Immature natural killer cell (primary cell): ENCODE data around the gene ZNF79. TPM values are rescaled to one million over a fixed set of nuclear protein-coding genes. Genes with fewer than 3 reads are reported as not detected.
"Not testable (repeated sequence)": the region's sequence is repeated elsewhere in the genome, so short reads cannot be mapped to it uniquely, and the experiment has no call there.

Source experiments
- DNase-seq, 3 donors: peaks; one replicate each; pipeline ENCODE4 v3.0.0; 2022; ENCODE audit warnings: mixed read lengths in 1 of 3
- H3K27ac Mint-ChIP-seq, 6 donors: one replicate each; pipeline ENCODE4 v1.8.0; 2020; ENCODE audit warnings: mixed read lengths in 6 of 6, mild to moderate bottlenecking in 5 of 6, inconsistent platforms in 4 of 6, moderate library complexity in 3 of 6
- H3K27me3 Mint-ChIP-seq, 3 donors: one replicate each; pipeline ENCODE4 v1.8.0; 2020 to 2021; ENCODE audit warnings: low read depth in 3 of 3, mild to moderate bottlenecking in 3 of 3, mixed read lengths in 3 of 3, moderate library complexity in 3 of 3, inconsistent platforms in 1 of 3
- H3K36me3 Mint-ChIP-seq, 3 donors: one replicate each; pipeline ENCODE4 v1.8.0; 2020; ENCODE audit warnings: mixed read lengths in 3 of 3, inconsistent platforms in 2 of 3, mild to moderate bottlenecking in 2 of 3
- H3K4me1 Mint-ChIP-seq, 2 donors: one replicate each; pipeline ENCODE4 v1.8.0; 2020; ENCODE audit warnings: inconsistent platforms in 2 of 2, mild to moderate bottlenecking in 2 of 2, mixed read lengths in 2 of 2, moderate library complexity in 1 of 2
- H3K4me3 Mint-ChIP-seq, 5 donors: one replicate each; pipeline ENCODE4 v1.8.0; 2020; ENCODE audit warnings: mild to moderate bottlenecking in 5 of 5, mixed read lengths in 5 of 5, inconsistent platforms in 3 of 5, moderate library complexity in 3 of 5
- H3K9me3 Mint-ChIP-seq, 6 donors: one replicate each; pipeline ENCODE4 v1.8.0; 2020; ENCODE audit warnings: mild to moderate bottlenecking in 6 of 6, mixed read lengths in 6 of 6, inconsistent platforms in 4 of 6, moderate library complexity in 3 of 6
- polyA plus RNA-seq, 3 donors: library from polyadenylated mRNA; unstranded; fragments of 300-500 nt; fragmentation: Illumina TruSeq; gene quantifications; one replicate each; pipeline ENCODE4 v1.2.3, GENCODE V29; 2021

The ZNF79 gene
- polyA plus RNA-seq, 3 donors from 2014 or later = 4.0 to 10.9 (median 5.1) TPM

DNA sequence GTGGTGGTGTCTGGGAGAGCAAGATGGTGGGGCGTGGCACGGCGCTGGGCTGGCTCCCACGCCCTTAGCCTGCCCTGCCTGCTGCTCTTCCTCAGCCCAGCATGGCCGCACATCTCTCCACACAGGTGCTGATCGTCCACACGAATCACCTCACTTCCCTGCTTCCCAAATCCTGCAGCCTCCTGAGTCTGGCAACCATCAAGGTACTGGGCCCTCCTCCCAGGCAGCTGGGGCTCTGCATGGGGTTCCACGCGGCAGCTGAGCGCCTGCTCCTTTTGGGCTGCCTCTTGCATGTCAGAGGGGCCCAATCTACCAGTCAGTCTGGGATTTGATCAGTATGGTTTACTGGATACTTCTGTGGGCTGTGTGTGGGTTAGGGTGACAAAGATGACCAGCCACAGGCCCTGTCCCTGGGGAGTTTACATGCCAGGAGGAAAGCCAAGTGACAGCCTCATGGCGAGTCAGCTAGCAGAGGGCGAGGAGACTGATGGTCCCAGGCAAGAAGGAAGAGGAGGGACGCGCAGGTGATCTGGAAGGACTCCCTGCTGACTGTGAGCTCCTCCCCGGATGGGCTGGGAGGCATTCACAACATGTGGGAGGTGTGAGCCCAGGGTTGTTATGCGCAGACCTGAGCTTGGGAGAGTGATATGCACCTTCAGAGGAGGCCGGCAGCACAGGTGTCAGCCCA, 33.2 kb downstream of the ZNF79 start:
- Mint-ChIP-seq H3K27me3 (peaks cover 0 to 2% (median 0%) of the 10 kb centered on the region in 3 donors), H3K4me1 (peaks cover 4 to 12% of the 10 kb centered on the region in 2 donors), H3K27ac (no peak overlapping the region), H3K36me3 (peaks cover 7 to 20% (median 11%) of the 10 kb centered on the region in 3 donors), H3K9me3 (no peaks in the 10 kb centered on the region), H3K4me3 (no peak overlapping the region)
- DNase-seq = no peak

DNA sequence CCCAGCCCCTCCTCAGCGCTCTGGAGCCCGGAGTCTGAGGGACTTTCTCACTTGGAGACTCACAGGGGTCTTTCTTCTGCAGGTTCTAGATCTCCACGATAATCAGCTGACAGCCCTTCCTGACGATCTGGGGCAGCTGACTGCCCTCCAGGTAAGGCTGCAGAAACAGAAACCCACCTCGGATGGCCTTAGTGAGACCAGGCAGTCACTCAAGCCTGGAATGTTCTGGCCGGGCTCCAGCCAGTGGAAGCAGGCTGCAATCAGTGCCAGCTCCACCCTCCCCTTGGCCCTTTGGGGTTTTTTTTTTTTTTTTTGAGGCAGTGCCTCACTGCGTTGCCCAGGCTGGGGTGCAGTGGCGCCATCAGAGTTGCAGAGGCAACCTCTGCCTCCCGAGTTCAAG, 34.7 kb downstream of the ZNF79 start:
- no peak for DNase-seq
- H3K4me3 Mint-ChIP-seq = no peak overlapping the region
- no peak overlapping the region for H3K27ac Mint-ChIP-seq
- peaks cover 16 to 24% (median 21%) of the 10 kb centered on the region in 3 donors for H3K36me3 Mint-ChIP-seq
- no peaks in the 10 kb centered on the region for H3K9me3 Mint-ChIP-seq
- H3K4me1 Mint-ChIP-seq = peaks cover 0 to 5% of the 10 kb centered on the region in 2 donors
- H3K27me3 Mint-ChIP-seq = peaks cover 0 to 2% (median 2%) of the 10 kb centered on the region in 3 donors

DNA sequence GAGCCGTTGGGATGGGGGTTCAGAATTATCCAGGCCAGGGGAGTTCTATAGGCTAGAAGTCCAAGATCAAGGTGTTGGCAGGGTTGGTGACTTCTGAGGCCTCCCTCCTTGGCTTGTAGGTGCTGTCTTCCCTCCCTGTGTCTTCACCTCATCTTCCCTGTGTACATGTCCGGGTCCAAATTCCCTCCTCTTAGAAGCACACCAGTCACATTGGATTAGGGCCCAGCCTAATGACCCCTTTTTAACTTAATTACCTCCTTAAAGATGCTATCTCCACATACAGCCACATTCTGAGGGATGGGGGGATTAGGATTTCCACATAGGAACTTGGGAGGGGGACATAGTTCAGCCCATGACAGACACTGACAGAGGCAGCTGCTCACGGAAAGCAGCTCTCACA, 39.2 kb downstream of the ZNF79 start:
- peaks cover 10 to 19% (median 16%) of the 10 kb centered on the region in 3 donors for H3K36me3 Mint-ChIP-seq
- H3K4me3 Mint-ChIP-seq = no peak overlapping the region
- H3K9me3 Mint-ChIP-seq = no peaks in the 10 kb centered on the region
- no peaks in the 10 kb centered on the region for H3K4me1 Mint-ChIP-seq
- H3K27me3 Mint-ChIP-seq = peaks cover 0 to 2% (median 2%) of the 10 kb centered on the region in 3 donors
- no peak for DNase-seq
- H3K27ac Mint-ChIP-seq = no peak overlapping the region

DNA sequence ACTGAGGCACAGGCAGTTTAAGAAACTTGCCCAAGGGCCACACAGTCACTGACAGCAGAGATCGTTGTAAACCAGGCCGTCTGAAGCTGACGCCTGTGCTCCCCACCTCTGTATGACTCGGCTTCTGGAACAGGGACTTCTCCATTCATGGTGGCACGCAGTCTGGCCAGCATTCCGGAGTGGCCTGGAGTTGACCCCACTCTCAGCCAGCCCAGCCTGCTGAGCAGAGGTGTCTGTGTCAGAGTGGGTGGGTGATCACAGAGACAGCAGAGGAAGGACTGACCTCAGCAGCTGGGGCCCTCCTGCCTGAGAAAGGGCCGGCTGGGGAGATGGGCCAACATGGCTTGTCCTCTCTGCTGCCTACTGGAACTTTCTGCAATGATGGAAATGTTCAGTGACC, 39.7 kb downstream of the ZNF79 start:
- Mint-ChIP-seq H3K27ac (no peak overlapping the region), H3K4me3 (no peak overlapping the region), H3K36me3 (peaks cover 10 to 19% (median 16%) of the 10 kb centered on the region in 3 donors), H3K27me3 (peaks cover 0 to 2% (median 2%) of the 10 kb centered on the region in 3 donors), H3K4me1 (no peaks in the 10 kb centered on the region), H3K9me3 (no peaks in the 10 kb centered on the region)
- no peak for DNase-seq

DNA sequence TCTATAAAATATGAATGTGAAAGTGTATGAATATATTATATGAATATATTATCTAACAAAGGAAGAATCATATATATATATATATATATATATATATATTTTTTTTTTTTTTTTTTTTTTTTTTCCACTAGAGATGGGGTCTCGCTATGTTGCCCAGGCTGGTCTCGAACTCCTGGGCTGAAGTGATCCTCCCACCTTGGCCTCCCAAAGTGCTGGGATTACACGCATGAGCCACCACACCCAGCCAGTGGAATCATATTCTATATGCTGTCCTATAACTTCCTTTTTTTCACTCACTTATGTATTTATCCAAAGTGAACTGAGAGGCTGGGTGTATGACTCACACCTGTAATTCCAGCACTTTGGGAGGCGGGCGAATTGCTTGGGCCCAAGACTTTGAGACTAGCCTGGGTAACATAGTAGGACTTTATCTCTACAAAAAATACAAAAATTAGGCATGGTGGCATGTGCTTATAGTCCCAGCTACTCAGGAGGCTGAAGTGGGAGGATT, 42.3 kb downstream of the ZNF79 start:
- H3K27ac Mint-ChIP-seq = not testable (repeated sequence)

DNA sequence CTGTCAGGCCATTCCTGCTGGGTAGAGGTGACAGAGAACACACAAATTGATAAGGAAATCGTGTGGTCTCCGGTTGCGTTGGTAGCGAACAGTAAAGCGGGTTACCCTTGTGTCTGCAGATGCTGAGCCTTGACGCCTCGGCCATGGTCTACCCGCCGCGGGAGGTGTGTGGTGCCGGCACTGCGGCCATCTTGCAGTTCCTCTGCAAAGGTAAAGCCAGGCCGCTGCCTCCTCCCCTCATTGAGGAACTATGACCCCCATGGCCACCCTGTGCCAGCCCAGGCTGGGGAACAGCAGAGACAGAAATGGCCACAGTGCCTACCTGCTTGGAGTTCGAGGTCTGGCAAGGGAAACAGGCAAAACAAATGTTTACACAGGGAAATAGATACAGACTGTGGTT, 43.4 kb downstream of the ZNF79 start:
- no peak for DNase-seq
- Mint-ChIP-seq H3K27me3 (no peaks in the 10 kb centered on the region), H3K4me3 (no peak overlapping the region), H3K36me3 (peaks cover 6 to 13% (median 11%) of the 10 kb centered on the region in 3 donors), H3K4me1 (no peaks in the 10 kb centered on the region), H3K9me3 (no peaks in the 10 kb centered on the region), H3K27ac (no peak overlapping the region)

More for the DNA sequence above, 42.3 kb downstream of the ZNF79 start:
- not testable (repeated sequence) for H3K4me3 Mint-ChIP-seq, H3K27me3 Mint-ChIP-seq, DNase-seq, H3K4me1 Mint-ChIP-seq, H3K9me3 Mint-ChIP-seq
- peaks cover 10 to 22% (median 19%) of the 10 kb centered on the region in 3 donors for H3K36me3 Mint-ChIP-seq

DNA sequence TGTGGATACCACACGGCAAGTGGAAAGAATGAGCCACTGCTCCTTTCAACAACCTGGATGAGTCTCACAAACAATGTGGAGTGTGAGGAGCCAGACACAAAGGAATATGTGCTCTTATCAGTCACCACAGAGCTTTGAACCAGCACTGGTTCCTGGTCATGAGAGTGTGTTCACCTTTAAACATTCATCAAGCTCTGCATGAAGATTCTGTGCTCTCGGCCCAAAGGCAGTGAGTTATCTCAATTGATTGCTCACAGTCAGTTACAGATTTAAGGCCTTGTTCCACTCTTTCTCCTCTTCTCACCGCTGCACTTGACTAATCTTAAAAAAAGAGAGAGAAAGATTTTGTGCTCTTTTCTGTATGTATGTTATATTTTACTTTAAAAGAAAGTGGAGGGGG, 46.5 kb downstream of the ZNF79 start:
- Mint-ChIP-seq H3K9me3 (no peaks in the 10 kb centered on the region), H3K27ac (no peak overlapping the region), H3K4me3 (no peak overlapping the region), H3K36me3 (peaks cover 7 to 22% (median 13%) of the 10 kb centered on the region in 3 donors), H3K27me3 (no peaks in the 10 kb centered on the region), H3K4me1 (no peaks in the 10 kb centered on the region)
- no peak for DNase-seq

DNA sequence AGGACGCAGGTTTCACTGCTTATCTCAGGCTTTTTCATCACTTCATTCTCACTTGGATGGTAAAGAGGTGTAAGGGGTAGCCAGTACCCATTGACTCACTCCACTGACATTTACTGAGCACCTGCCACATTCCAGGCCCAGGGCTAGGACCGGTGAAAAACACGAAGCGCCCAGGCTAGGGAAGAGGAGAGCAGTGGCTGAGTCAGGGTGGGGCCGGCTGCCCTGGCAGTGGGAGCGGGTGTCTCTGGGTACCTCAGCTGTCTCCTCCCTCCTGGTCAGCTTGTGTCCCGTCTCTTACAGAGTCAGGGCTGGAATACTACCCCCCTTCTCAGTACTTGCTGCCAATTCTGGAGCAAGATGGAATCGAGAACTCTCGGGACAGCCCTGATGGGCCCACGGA, 49.3 kb downstream of the ZNF79 start:
- Mint-ChIP-seq H3K27ac (no peak overlapping the region), H3K27me3 (no peaks in the 10 kb centered on the region), H3K36me3 (peaks cover 11 to 29% (median 12%) of the 10 kb centered on the region in 3 donors), H3K9me3 (no peaks in the 10 kb centered on the region), H3K4me3 (no peak overlapping the region), H3K4me1 (no peaks in the 10 kb centered on the region)
- DNase-seq = no peak

DNA sequence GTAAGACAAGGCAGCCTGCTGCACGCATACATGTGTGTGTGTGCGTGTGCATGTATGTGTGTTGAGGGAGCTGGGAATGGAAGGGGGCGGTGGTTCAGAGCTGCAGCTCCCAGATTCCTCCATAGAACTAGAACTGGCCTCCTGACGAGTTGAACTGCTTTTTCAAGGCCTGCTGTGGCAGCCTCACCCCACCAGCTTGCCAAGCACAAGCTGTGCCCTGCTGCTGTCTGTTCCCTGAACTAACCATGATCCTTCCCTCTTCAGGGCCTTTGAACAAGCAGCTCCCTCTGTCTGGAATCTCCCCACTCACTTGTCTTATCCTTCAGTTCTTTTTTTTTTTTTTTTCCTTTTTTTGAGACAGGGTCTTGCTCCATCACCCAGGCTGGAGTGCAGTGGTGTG, 49.8 kb downstream of the ZNF79 start:
- H3K27ac Mint-ChIP-seq = no peak overlapping the region
- no peaks in the 10 kb centered on the region for H3K4me1 Mint-ChIP-seq
- H3K4me3 Mint-ChIP-seq = no peak overlapping the region
- H3K9me3 Mint-ChIP-seq = no peaks in the 10 kb centered on the region
- peaks cover 11 to 31% (median 14%) of the 10 kb centered on the region in 3 donors for H3K36me3 Mint-ChIP-seq
- H3K27me3 Mint-ChIP-seq = no peaks in the 10 kb centered on the region
- no peak for DNase-seq

DNA sequence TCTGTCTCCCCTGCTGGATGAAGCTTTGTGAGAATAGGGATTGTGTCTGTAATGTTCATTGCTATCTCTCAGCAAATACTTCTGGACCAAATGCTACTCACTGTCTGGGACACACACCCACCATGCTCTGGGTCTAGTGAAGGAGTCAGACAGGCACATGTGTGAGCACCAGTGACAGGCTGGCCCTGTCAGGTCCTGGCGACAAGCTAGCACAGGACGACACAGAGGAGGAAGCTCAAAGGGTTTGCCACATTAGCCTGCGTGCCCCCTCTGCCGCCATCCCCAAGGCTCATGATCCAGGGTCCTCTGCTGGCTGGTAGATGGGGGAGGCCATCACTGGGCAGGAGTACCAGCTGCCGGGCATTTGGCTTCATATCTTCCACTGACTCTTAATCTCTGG, 50.4 kb downstream of the ZNF79 start:
- H3K27ac Mint-ChIP-seq = no peak overlapping the region
- H3K9me3 Mint-ChIP-seq = no peaks in the 10 kb centered on the region
- no peaks in the 10 kb centered on the region for H3K4me1 Mint-ChIP-seq
- H3K27me3 Mint-ChIP-seq = no peaks in the 10 kb centered on the region
- DNase-seq = no peak
- H3K4me3 Mint-ChIP-seq = no peak overlapping the region
- peaks cover 11 to 33% (median 15%) of the 10 kb centered on the region in 3 donors for H3K36me3 Mint-ChIP-seq

DNA sequence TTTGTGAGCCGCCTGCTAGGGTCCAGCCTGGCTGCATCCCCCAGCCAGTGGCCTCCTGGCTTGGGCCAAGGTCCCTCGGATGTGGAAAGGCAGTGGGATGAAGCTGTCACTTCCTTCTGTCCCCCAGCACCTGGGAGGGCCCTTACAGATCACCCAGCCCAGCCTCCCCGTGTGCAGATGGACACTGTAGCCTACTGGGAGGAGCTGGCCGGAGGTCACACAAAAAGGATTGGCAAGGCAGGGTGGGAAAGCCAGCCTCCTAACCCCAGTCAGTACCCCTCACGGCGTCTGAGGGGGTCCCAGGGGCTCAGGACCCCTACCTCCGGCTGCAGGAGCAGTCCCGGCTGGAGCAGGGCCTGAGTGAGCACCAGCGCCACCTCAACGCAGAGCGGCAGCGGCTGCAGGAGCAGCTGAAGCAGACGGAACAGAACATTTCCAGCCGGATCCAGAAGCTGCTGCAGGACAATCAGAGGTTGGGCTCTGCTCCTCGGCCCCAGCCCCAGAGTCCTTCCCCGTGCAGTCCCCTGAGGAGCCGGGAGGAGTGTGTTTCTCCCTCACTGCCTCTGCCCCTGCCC, 55.4 kb downstream of the ZNF79 start:
- Mint-ChIP-seq H3K36me3 (peaks cover 13 to 28% (median 13%) of the 10 kb centered on the region in 3 donors), H3K27me3 (peaks cover 0 to 4% (median 1%) of the 10 kb centered on the region in 3 donors), H3K9me3 (no peaks in the 10 kb centered on the region), H3K4me1 (no peaks in the 10 kb centered on the region), H3K4me3 (no peak overlapping the region), H3K27ac (no peak overlapping the region)
- DNase-seq = no peak

DNA sequence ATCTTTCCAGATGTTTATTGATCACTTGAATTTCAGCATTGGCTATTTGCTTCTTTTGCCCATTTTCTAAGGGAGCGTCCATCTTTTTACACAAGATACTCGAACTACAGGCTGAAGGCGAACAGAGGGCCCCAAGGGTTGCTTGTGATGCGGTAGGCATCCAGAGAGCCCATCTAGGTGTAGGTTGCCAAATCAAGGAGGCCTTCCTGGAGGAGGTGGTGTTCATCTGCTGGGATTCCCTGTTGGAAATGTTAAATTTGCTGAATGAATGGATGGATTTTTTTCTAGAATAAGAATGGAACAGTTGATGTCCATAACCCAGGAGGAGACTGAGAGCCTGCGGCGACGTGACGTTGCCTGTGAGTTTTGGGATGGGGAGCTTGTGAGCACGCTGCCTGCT, 58.5 kb downstream of the ZNF79 start:
- Mint-ChIP-seq H3K4me1 (no peaks in the 10 kb centered on the region), H3K9me3 (no peaks in the 10 kb centered on the region), H3K27me3 (peaks cover 0 to 4% (median 1%) of the 10 kb centered on the region in 3 donors), H3K36me3 (peaks cover 13 to 33% (median 17%) of the 10 kb centered on the region in 3 donors), H3K4me3 (no peak overlapping the region), H3K27ac (no peak overlapping the region)
- DNase-seq = no peak

DNA sequence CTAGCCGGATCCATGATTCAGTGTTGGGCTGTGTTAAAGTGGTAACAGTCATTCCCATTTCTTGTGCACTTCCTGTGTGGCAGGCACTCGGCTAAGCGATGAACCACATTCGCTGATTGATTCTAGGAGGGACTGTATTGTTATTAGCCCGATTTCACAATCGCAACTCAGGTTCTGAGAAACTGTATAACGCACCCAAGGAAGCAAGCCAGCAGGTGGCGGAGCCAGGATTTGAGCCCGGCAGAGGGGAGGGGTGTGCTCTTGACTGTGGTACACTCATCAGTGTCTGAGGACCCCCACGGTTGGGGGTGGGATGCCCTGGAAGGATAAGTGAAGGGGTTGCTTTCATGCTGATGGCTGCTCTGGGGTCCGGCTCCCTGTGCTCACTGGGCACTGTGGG, 61.8 kb downstream of the ZNF79 start:
- DNase-seq = no peak
- H3K27me3 Mint-ChIP-seq = peaks cover 0 to 4% (median 0%) of the 10 kb centered on the region in 3 donors
- peaks cover 13 to 24% (median 15%) of the 10 kb centered on the region in 3 donors for H3K36me3 Mint-ChIP-seq
- no peaks in the 10 kb centered on the region for H3K9me3 Mint-ChIP-seq
- no peak overlapping the region for H3K4me3 Mint-ChIP-seq
- no peak overlapping the region for H3K27ac Mint-ChIP-seq
- H3K4me1 Mint-ChIP-seq = no peaks in the 10 kb centered on the region

DNA sequence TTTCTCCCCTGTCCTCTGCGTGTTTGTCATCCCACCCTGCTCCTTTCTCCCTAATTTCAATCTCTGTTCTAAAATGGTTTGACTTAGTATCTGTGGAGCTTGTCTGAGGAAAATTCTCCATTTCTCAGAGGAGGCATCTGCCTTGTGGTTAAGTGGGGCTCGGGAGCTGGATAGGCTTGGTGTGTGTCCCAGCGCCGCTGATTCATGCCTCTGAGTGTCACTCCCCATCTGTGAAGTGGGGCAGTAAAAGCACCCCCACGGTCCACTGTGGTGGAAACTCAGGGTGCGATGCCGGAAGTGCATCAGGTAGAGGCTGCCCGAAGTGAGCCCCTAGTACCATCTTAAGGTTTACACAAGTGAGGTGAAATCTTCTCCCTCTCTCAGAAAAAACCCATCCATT, 64.8 kb downstream of the ZNF79 start:
- Mint-ChIP-seq H3K36me3 (peaks cover 8 to 29% (median 13%) of the 10 kb centered on the region in 3 donors), H3K9me3 (no peaks in the 10 kb centered on the region), H3K27ac (no peak overlapping the region), H3K4me3 (no peak overlapping the region), H3K4me1 (no peaks in the 10 kb centered on the region), H3K27me3 (no peaks in the 10 kb centered on the region)
- no peak for DNase-seq
